GM10248 (cell line): Measurements from ENCODE around the gene GTF2IRD1.

Experiments used
- CTCF ChIA-PET: fragments of 300-600 bp; sonication (Branson Sonifier 250); formaldehyde crosslinking; extraction: SDS; loops from one replicate; lab custom pipeline; 2021; ENCODE audit warnings: antibody characterized with exemption; lab: Yijun Ruan, JAX
- POLR2A ChIA-PET: fragments of 350-650 bp; sonication (Branson Sonifier 250); formaldehyde crosslinking; extraction: SDS; loops from one replicate; lab custom pipeline; 2020; ENCODE audit warnings: antibody characterized with exemption; lab: Yijun Ruan, JAX
- DNase-seq: peaks from one replicate; pipeline ENCODE4 v3.0.0; 2012; ENCODE audit errors: extremely low spot score
- CTCF ChIP-seq: IDR thresholded peaks from 2 replicates; pipeline ENCODE4 v1.5.1; 2012; ENCODE audit warnings: mild to moderate bottlenecking, low read depth; ENCODE audit errors: extremely low read depth, missing control alignments, control extremely low read depth

Gene GTF2IRD1

GRCh38 chr7:74441801-74442200, 11.9 kb upstream of the GTF2IRD1 start:
- DNase-seq: no peak
- ChIA-PET POLR2A (no interaction called here), CTCF (interaction anchor here (0.8 to 1.7 kb wide), 2 partner anchors 8 to 41 kb away, joined by 3 to 9 read pairs; no protein-coding TSS in a partner anchor)
- TF ChIP-seq CTCF: no peak

- ChIA-PET CTCF (no interaction called here), POLR2A (no interaction called here)
- TF ChIP-seq CTCF: no peak
- no peak for DNase-seq
Observed at GRCh38 chr7:74443543-74444247, 10.0 kb upstream of the GTF2IRD1 start.

GRCh38 chr7:74449144-74449543, 4.6 kb upstream of the GTF2IRD1 start:
- CTCF ChIA-PET: interaction anchor here (0.7 to 3.5 kb wide), 15 partner anchors 8 to 596 kb away, joined by 3 to 31 read pairs (median 6); no protein-coding TSS in a partner anchor
- no peak for TF ChIP-seq CTCF
- no peak for DNase-seq
- POLR2A ChIA-PET: no interaction called here

- DNase-seq: peak; percentile 84
- CTCF ChIA-PET: interaction anchor here (0.7 to 3.5 kb wide), 19 partner anchors 8 to 595 kb away, joined by 3 to 31 read pairs (median 5); no protein-coding TSS in a partner anchor
- peak; percentile 67 for TF ChIP-seq CTCF
- POLR2A ChIA-PET: no interaction called here
Observed at GRCh38 chr7:74449809-74450397, 3.8 kb upstream of the GTF2IRD1 start.

- no peak for DNase-seq
- ChIA-PET POLR2A (no interaction called here), CTCF (no interaction called here)
- TF ChIP-seq CTCF: no peak
Observed at GRCh38 chr7:74452748-74453321, 871 bp upstream of the GTF2IRD1 start.

GRCh38 chr7:74454021-74454924, 567 bp downstream of the GTF2IRD1 start:
- no peak for TF ChIP-seq CTCF
- ChIA-PET CTCF (no interaction called here), POLR2A (no interaction called here)
- DNase-seq: peak; percentile 48
